Keratinocyte (primary cell): ENCODE data around the gene ETNK1. TPM values are rescaled to one million over a fixed set of nuclear protein-coding genes. Genes with fewer than 3 reads are reported as not detected.

Experiments
- DNase-seq: peaks from one replicate; pipeline ENCODE4 v3.0.0-alpha.2; 2011; ENCODE audit warnings: low read depth, missing footprints, low spot score
- FAIRE-seq: peaks from 2 replicates; lab custom pipeline; 2011; peaks lifted over from hg19 to GRCh38; lab: Jason Lieb, UNC
- H2AFZ ChIP-seq: 2 replicates; pipeline ENCODE4 v1.6.0; 2012; ENCODE audit warnings: low read length, control low read depth, inconsistent platforms; ENCODE audit not compliant: control insufficient read depth
- H3K27ac ChIP-seq: 2 replicates; pipeline ENCODE4 v1.5.1; 2011; ENCODE audit warnings: low read length; ENCODE audit not compliant: control insufficient read depth, insufficient read depth
- H3K27me3 ChIP-seq: 3 replicates; pipeline ENCODE4 v1.6.0; 2011; ENCODE audit warnings: low read length; ENCODE audit not compliant: control insufficient read depth, insufficient read depth; ENCODE audit errors: extremely low read depth
- H3K36me3 ChIP-seq, 2 experiments: 2 replicates in 1 of 2; 3 replicates in 1 of 2; pipeline ENCODE4 v1.5.1; 2011; ENCODE audit warnings: low read length in 2 of 2, mild to moderate bottlenecking in 1 of 2; ENCODE audit not compliant: control insufficient read depth in 2 of 2, insufficient read depth in 2 of 2; ENCODE audit errors: extremely low read depth in 1 of 2
- H3K4me1 ChIP-seq: 3 replicates; pipeline ENCODE4 v1.5.1; 2011; ENCODE audit warnings: low read length; ENCODE audit not compliant: control insufficient read depth, insufficient read depth; ENCODE audit errors: extremely low read depth
- H3K4me2 ChIP-seq: 3 replicates; pipeline ENCODE4 v1.6.0; 2011; ENCODE audit warnings: low read depth, low read length; ENCODE audit not compliant: control insufficient read depth, insufficient read depth; ENCODE audit errors: extremely low read depth
- H3K4me3 ChIP-seq, 3 experiments: fragments of 200-600 bp in 1 of 3; sonication (generic) in 1 of 3; 2 replicates in 2 of 3; 3 replicates in 1 of 3; pipeline ENCODE4 v1.5.1; 2011 to 2016; ENCODE audit warnings: low read length in 3 of 3, mild to moderate bottlenecking in 3 of 3, control low read depth in 2 of 3, inconsistent platforms in 1 of 3, low read depth in 1 of 3, mixed read lengths in 1 of 3, mixed run types in 1 of 3, moderate library complexity in 1 of 3; ENCODE audit not compliant: control insufficient read depth in 2 of 3, insufficient read depth in 2 of 3; ENCODE audit errors: extremely low read depth in 1 of 3
- H3K79me2 ChIP-seq: 2 replicates; pipeline ENCODE4 v1.6.0; 2012; ENCODE audit warnings: low read length; ENCODE audit not compliant: control insufficient read depth, insufficient read depth
- H3K9ac ChIP-seq: 3 replicates; pipeline ENCODE4 v1.6.0; 2011; ENCODE audit warnings: low read length; ENCODE audit not compliant: control insufficient read depth, insufficient read depth; ENCODE audit errors: extremely low read depth
- H3K9me1 ChIP-seq: 3 replicates; pipeline ENCODE4 v1.6.0; 2011; ENCODE audit warnings: low read length; ENCODE audit not compliant: control insufficient read depth, insufficient read depth; ENCODE audit errors: extremely low read depth
- H3K9me3 ChIP-seq: 2 replicates; pipeline ENCODE4 v1.5.1; 2012; ENCODE audit warnings: low read depth, low read length; ENCODE audit not compliant: control insufficient read depth
- H4K20me1 ChIP-seq: 3 replicates; pipeline ENCODE4 v1.6.0; 2011; ENCODE audit warnings: low read length; ENCODE audit not compliant: control insufficient read depth, insufficient read depth; ENCODE audit errors: extremely low read depth
- CTCF ChIP-seq, 3 experiments: IDR thresholded peaks in 1 of 3; conservative IDR thresholded peaks in 1 of 3; optimal IDR thresholded peaks in 1 of 3; 2 replicates in 2 of 3; 3 replicates in 1 of 3; pipeline versions ENCODE3 to v1.5.1; 2011; ENCODE audit warnings: low read length in 3 of 3, mild to moderate bottlenecking in 3 of 3, moderate library complexity in 2 of 3, control low read depth in 1 of 3, inconsistent platforms in 1 of 3; ENCODE audit not compliant: insufficient read depth in 2 of 3; ENCODE audit errors: extremely low read depth in 1 of 3
- EZH2 ChIP-seq: IDR thresholded peaks from one replicate; pipeline ENCODE4 v1.6.1; 2012; ENCODE audit warnings: inconsistent platforms, mild to moderate bottlenecking, low read length, moderate library complexity
- dilution Hi-C: fragments of 300-500 bp; cut with MboI; formaldehyde crosslinking; loops from one replicate; pipeline ENCODE4 v1.7.0; 2020; ENCODE audit warnings: low sequenced_read_pairs; ENCODE audit not compliant: extremely low pct_ligation_motif_present
- polyA plus RNA-seq, 5 experiments: library from polyadenylated mRNA; depleted of rRNA in 3 of 5; stranded (reverse) in 3 of 5; stranded (forward) in 1 of 5; unstranded in 1 of 5; fragments of >200 nt; gene quantifications; 1 replicate in 1 of 5; 2 replicates in 3 of 5; 3 replicates in 1 of 5; pipeline versions ENCODE4 v1.2.1 to v1.2.3, GENCODE V29; 2011 to 2012; ENCODE audit warnings: missing spikeins in 2 of 5, low read depth in 1 of 5, low replicate concordance in 1 of 5

ETNK1 gene
- polyA plus RNA-seq, 1 donor (not counting 4 experiments of a cell fraction or from before 2014, with no cell fraction given) = 20.3 TPM

GRCh38 chr12:22729431-22729956 is 104.5 kb downstream of the ETNK1 start:
- no peak for TF ChIP-seq CTCF (optimal IDR thresholded peaks at IDR 0.05 in 1 of 3, IDR thresholded peaks at IDR 0.05 in 1 of 3, conservative IDR thresholded peaks at IDR 0.05 in 1 of 3; ENCODE audit: extremely low read depth in 1 of 3, insufficient read depth in 2 of 3, low read length in 3 of 3)
- TF ChIP-seq EZH2 = no peak
- Histone ChIP-seq H3K4me3 (no peak overlapping the region), H3K4me1 (no peaks in the 10 kb centered on the region), H3K79me2 (no peaks in the 10 kb centered on the region), H3K36me3 (no peaks in the 10 kb centered on the region), H3K27ac (no peak overlapping the region), H3K27me3 (no peaks in the 10 kb centered on the region), H3K9me1 (no peaks in the 10 kb centered on the region), H3K9me3 (no peaks in the 10 kb centered on the region), H2AFZ (no peak overlapping the region), H3K4me2 (no peak overlapping the region), H4K20me1 (no peaks in the 10 kb centered on the region), H3K9ac (no peak overlapping the region)
- FAIRE-seq = no peak
- no peak for DNase-seq
- dilution Hi-C loops = no loop called here

- Histone ChIP-seq H3K9ac (no peak overlapping the region), H2AFZ (no peak overlapping the region), H3K4me2 (no peak overlapping the region), H3K9me1 (no peaks in the 10 kb centered on the region), H3K27ac (no peak overlapping the region), H3K36me3 (no peaks in the 10 kb centered on the region), H3K27me3 (no peaks in the 10 kb centered on the region), H4K20me1 (no peaks in the 10 kb centered on the region), H3K79me2 (no peaks in the 10 kb centered on the region), H3K4me1 (no peaks in the 10 kb centered on the region), H3K4me3 (no peak overlapping the region), H3K9me3 (no peaks in the 10 kb centered on the region)
- dilution Hi-C loops = no loop called here
- FAIRE-seq = no peak
- TF ChIP-seq CTCF (optimal IDR thresholded peaks at IDR 0.05 in 1 of 3, IDR thresholded peaks at IDR 0.05 in 1 of 3, conservative IDR thresholded peaks at IDR 0.05 in 1 of 3; ENCODE audit: extremely low read depth in 1 of 3, insufficient read depth in 2 of 3, low read length in 3 of 3) (no peak), EZH2 (no peak)
- no peak for DNase-seq
Measured at GRCh38 chr12:22729957-22730443, 105.0 kb downstream of the ETNK1 start.
